DND-41 (cell line): ENCODE results near the gene PHOX2A.

Experiments
- ATAC-seq: fragments of 200-7000 bp; cut with Tn5 transposase; 3 replicates; pipeline ENCODE4 v1.9.1; 2021; ENCODE audit warnings: low read depth; ENCODE audit not compliant: insufficient read depth
- DNase-seq: peaks from one replicate; pipeline ENCODE4 v3.0.0-alpha.2; 2020
- H2AFZ ChIP-seq: 2 replicates; pipeline ENCODE4 v1.6.0; 2012; ENCODE audit warnings: low read depth, low read length
- H3K27ac ChIP-seq: 2 replicates; pipeline ENCODE4 v1.5.1; 2012; ENCODE audit warnings: low read length, inconsistent platforms
- H3K27me3 ChIP-seq: fragments of 200-600 bp; sonication (generic); 2 replicates; pipeline ENCODE4 v1.6.0; 2012; ENCODE audit warnings: low read length, mild to moderate bottlenecking, inconsistent platforms; ENCODE audit not compliant: insufficient read depth, poor library complexity
- H3K36me3 ChIP-seq: 2 replicates; pipeline ENCODE4 v1.5.1; 2012; ENCODE audit warnings: low read length, inconsistent platforms; ENCODE audit not compliant: insufficient read depth
- H3K4me1 ChIP-seq: 2 replicates; pipeline ENCODE4 v1.5.1; 2012; ENCODE audit warnings: mild to moderate bottlenecking, low read length; ENCODE audit not compliant: insufficient read depth
- H3K4me2 ChIP-seq: 2 replicates; pipeline ENCODE4 v1.6.0; 2012; ENCODE audit warnings: mild to moderate bottlenecking, moderate library complexity, low read length, inconsistent platforms; ENCODE audit not compliant: insufficient read depth
- H3K4me3 ChIP-seq, 2 experiments: fragments of 200-600 bp in 1 of 2; shearing (Covaris generic) in 1 of 2; 2 replicates each; pipeline ENCODE4 v1.5.1; 2012 to 2016; ENCODE audit warnings: inconsistent platforms in 2 of 2, low read length in 2 of 2, mild to moderate bottlenecking in 2 of 2, low read depth in 1 of 2, moderate library complexity in 1 of 2
- H3K79me2 ChIP-seq: 2 replicates; pipeline ENCODE4 v1.6.0; 2012; ENCODE audit warnings: low read length, inconsistent platforms; ENCODE audit not compliant: insufficient read depth
- H3K9ac ChIP-seq: 2 replicates; pipeline ENCODE4 v1.6.0; 2012; ENCODE audit warnings: low read depth, mild to moderate bottlenecking, inconsistent platforms, low read length, moderate library complexity
- H3K9me3 ChIP-seq: 2 replicates; pipeline ENCODE4 v1.5.1; 2012; ENCODE audit warnings: low read length, moderate library complexity, mild to moderate bottlenecking, inconsistent platforms; ENCODE audit not compliant: insufficient read depth, severe bottlenecking
- H4K20me1 ChIP-seq: 2 replicates; pipeline ENCODE4 v1.6.0; 2012; ENCODE audit warnings: low read length; ENCODE audit not compliant: insufficient read depth
- CTCF ChIP-seq: IDR thresholded peaks from 2 replicates; pipeline ENCODE4 v1.5.1; 2012; ENCODE audit warnings: borderline replicate concordance, low read length, moderate library complexity, mild to moderate bottlenecking; ENCODE audit not compliant: poor library complexity, severe bottlenecking; ENCODE audit errors: extremely low read depth
- EZH2 ChIP-seq: IDR thresholded peaks from 3 replicates; pipeline ENCODE4 v1.6.1; 2012; ENCODE audit warnings: borderline replicate concordance, low read depth, mild to moderate bottlenecking, moderate library complexity, low read length, inconsistent platforms; ENCODE audit not compliant: severe bottlenecking

PHOX2A gene

GRCh38 chr11:72191961-72192381 is 52.0 kb downstream of the PHOX2A start, which contains the start of gene FOLR1:
Gene FOLR1 (plus strand): TSS chr11:72192140. CDS start chr11:72192174, 34 bp downstream.
- no peak for DNase-seq
- Histone ChIP-seq H3K27me3 (peaks cover 3% of the 10 kb centered on the region), H3K4me3 (no peak within 1 kb of the TSS), H3K4me2 (no peak within 1 kb of the TSS), H3K4me1 (no peaks in the 10 kb centered on the region), H3K9ac (no peak within 1 kb of the TSS), H3K79me2 (no peaks in the 10 kb centered on the region), H3K9me3 (no peaks in the 10 kb centered on the region), H3K36me3 (no peaks in the 10 kb centered on the region), H2AFZ (no peak within 1 kb of the TSS), H4K20me1 (no peaks in the 10 kb centered on the region), H3K27ac (no peak within 1 kb of the TSS)
- ATAC-seq: no peak
- TF ChIP-seq CTCF (no peak), EZH2 (no peak)

- Histone ChIP-seq H3K4me2 (no peak overlapping the region), H3K9ac (no peak overlapping the region), H3K9me3 (no peaks in the 10 kb centered on the region), H4K20me1 (no peaks in the 10 kb centered on the region), H3K4me1 (no peaks in the 10 kb centered on the region), H3K36me3 (no peaks in the 10 kb centered on the region), H2AFZ (no peak overlapping the region), H3K27me3 (peaks cover 3% of the 10 kb centered on the region), H3K27ac (no peak overlapping the region), H3K4me3 (no peak overlapping the region), H3K79me2 (no peaks in the 10 kb centered on the region)
- TF ChIP-seq CTCF: no peak
- ATAC-seq (no peak), DNase-seq (no peak)
These were observed 53.3 kb downstream of the PHOX2A start for GRCh38 chr11:72190631-72191071.

DNA sequence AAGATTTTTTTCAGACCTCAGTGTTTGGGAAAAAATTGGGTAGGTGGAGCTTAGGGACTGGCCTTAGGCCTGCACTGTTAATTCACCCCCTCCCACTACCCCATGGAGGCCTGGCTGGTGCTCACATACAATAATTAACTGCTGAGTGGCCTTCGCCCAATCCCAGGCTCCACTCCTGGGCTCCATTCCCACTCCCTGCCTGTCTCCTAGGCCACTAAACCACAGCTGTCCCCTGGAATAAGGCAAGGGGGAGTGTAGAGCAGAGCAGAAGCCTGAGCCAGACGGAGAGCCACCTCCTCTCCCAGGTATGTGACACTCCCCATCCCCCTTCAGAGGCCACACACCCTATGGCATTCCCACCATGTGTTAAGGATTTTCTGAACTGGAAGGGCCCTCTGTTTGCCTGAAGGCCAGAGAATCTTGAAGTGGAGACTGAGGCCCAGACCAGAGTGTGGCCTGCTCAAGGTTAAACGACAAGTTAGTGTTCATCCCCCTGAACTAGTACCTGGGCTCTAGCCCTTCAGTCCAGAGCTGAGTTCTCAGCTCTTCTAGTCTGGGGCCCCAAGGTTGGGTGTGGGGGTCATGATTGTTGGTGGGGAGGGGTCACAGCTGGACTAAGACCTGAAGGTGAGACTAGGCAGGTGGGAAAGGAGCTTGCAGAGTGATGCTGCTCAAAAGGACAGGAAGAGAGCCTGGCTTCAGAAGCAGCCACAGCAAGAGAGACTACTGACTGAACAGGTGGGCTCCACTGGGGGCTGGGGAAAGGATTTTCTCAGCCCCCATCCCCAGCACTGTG is 54.3 kb downstream of the PHOX2A start:
- TF ChIP-seq EZH2: no peak
- no peak for TF ChIP-seq CTCF
- Histone ChIP-seq H3K9me3 (no peaks in the 10 kb centered on the region), H3K9ac (no peak overlapping the region), H3K4me2 (no peak overlapping the region), H3K36me3 (no peaks in the 10 kb centered on the region), H3K79me2 (no peaks in the 10 kb centered on the region), H3K4me3 (no peak overlapping the region), H3K27me3 (peaks cover 3% of the 10 kb centered on the region), H2AFZ (no peak overlapping the region; the same call in 1 of the 2 replicates), H3K27ac (no peak overlapping the region), H3K4me1 (no peaks in the 10 kb centered on the region), H4K20me1 (no peaks in the 10 kb centered on the region)
- DNase-seq (no peak), ATAC-seq (no peak)
